Tongue (tissue), 2 donors: ENCODE data around the gene CDC42EP3. TPM values are rescaled to one million over a fixed set of nuclear protein-coding genes. Genes with fewer than 3 reads are reported as not detected.

Experiments
- DNase-seq: peaks from one replicate; pipeline ENCODE4 v3.0.0-alpha.2; 2015
- total RNA-seq: library from RNA; depleted of rRNA; stranded (reverse); fragments of >200 nt; gene quantifications from one replicate; pipeline ENCODE4 v1.2.3, GENCODE V29; 2014

Gene CDC42EP3
- total RNA-seq, 1 donor from 2014 or later, result 20.7 TPM

DNA sequence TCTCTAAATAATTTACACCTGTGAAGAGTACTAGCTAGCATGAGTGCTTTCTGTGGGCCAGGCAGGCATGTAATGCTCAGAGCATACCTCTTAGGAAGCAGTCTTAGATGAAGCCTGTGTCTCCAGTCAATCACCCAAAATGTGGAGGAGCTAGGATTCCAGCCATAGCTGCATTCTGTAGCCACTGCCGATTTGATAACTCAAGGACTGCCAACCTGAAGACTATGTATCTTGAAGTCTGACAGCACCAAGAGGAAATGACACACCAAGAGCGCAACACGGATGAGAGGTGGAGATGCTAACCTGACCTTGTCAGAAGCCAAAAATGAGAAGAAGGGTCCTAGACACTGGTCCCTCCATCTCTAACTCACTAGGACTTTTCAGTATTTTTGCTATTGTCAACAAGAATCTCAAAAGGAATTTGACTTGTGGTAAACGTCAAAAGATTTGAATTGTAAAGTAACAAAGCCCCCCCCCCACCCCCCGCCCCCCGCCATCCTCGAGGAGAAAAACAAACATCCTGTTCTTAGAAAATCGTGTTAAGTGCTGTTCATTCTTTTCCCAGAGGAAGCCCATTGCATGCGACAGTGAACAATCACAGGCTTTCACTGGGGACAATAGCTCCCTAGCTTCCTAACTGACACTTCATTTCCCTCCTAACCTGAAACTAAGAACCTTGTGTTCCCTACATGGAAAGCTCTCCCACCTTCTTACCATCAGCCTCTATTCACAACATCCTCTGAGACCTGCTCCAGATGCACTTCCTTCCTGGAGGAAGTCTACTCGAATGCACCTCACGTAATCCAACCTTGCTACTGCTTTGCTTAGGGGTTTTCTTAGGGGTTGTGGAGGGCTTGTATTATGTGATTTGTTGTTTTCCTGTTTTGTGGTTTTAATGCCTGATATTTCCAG is 14.7 kb downstream of the CDC42EP3 start:
- DNase-seq, result no peak

- peak; percentile 48 for DNase-seq
Observed at GRCh38 chr2:37654932-37655841, 16.3 kb downstream of the CDC42EP3 start.

- DNase-seq, result no peak
Observed at GRCh38 chr2:37654419-37654818, 17.0 kb downstream of the CDC42EP3 start.

GRCh38 chr2:37653805-37654378 is 17.6 kb downstream of the CDC42EP3 start:
- DNase-seq, result peak; percentile 51

DNA sequence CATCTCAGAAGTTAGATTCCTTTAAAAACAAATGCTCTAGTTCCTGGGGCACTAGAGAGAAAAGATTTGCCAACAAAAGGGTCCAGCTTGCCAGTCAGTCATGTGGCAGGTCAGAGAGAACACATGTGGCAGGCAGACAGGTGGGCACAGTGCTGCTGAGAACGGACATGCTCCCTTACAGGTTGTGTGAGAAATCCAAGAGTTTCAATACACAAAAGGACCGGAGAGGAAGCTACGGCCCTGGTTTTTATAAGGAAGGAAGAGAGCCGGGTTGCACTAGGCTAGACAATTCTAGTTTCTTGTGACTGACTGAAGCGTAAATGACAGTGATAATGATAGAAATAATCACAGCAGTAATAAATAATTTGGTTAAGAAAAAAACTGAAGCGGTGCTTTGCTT is 18.3 kb downstream of the CDC42EP3 start:
- DNase-seq, result no peak

DNA sequence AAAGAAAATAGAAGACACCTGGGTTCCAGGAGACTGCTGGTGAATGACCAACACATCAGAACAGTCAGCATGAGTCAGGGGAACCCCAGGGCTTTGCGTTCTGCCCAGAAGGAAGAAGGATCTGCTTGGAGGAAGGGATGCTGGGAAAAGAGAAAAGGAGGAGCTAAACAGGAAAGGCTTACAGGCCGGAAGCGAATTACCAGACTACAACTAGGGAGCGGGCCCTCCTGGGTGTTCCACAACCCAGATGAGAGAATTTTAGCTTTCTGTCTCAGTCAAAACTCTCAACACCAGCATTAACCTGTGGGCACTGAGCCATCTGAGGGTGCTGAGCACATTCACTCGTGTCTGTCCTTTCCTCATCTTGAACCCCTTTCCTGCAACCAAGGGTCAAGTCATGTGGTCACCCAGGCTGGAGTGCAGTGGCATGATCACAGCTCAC is 19.2 kb downstream of the CDC42EP3 start:
- DNase-seq, result no peak

GRCh38 chr2:37650548-37651093 is 20.8 kb downstream of the CDC42EP3 start:
- DNase-seq, result no peak

GRCh38 chr2:37649518-37649917 is 21.9 kb downstream of the CDC42EP3 start:
- DNase-seq, result no peak

- peak; percentile 88 for DNase-seq
Observed at GRCh38 chr2:37648331-37649011, 23.0 kb downstream of the CDC42EP3 start.

DNA sequence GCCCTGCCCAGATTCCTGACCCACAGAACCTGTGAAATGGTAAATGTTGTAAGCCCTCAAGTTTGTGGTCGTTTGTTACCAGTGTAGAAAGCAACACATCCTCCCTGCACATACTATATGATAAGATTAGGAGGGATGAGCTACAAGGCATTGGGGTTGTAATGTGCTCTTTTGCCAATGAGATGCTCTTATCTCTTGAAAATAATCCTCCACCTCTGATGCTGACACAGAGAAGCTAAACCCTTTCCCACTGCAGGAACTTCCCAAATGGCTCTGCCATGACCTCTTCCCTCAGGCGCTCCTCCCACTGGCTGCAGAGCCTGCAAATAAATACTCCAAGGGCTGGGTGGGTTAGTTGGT is 23.5 kb downstream of the CDC42EP3 start:
- no peak for DNase-seq

- no peak for DNase-seq
Observed at GRCh38 chr2:37645836-37646235, 25.6 kb downstream of the CDC42EP3 start.

DNA sequence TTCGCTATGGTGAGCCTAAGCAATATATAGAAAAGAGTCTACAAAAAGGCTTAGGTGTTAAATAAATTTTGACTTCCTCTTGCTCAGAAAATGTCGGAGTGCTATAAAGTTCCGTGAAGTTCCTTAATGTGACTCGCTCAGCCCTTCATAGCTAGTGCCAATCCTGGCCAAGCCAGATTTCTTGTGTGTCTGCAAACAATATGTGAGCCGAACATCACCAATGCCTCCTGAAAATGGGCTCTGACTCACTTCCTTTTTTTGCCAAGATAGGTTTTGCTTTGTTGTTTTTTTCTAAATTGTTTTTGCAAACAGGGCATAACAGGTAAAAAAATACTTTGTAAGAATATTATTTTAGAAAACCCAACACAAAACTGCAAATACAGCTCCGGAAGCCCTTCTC is 26.1 kb downstream of the CDC42EP3 start:
- DNase-seq, result no peak

DNA sequence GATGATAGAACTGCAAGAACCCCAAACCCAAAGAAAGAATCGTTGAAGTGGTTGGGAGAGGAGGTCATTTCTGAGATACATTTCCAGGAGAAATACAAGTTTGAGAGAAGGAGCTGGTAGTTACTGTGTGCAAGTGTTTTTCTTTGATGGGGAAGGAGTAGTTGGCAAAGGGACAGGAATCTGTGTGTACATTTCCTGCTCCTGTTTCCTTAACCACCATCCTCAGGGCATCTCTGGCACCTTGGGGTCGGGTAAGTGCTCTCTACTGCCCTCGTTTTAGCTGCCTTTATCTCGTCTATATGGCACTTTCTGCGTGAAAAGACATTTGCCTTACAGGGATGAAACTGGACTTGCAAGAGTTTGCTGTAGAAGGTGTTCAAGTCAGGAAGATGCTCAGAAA is 27.3 kb downstream of the CDC42EP3 start:
- DNase-seq, result no peak

- no peak for DNase-seq
Observed at GRCh38 chr2:37643730-37644078, 27.7 kb downstream of the CDC42EP3 start.

GRCh38 chr2:37642907-37643729 is 28.3 kb downstream of the CDC42EP3 start:
- DNase-seq, result no peak

DNA sequence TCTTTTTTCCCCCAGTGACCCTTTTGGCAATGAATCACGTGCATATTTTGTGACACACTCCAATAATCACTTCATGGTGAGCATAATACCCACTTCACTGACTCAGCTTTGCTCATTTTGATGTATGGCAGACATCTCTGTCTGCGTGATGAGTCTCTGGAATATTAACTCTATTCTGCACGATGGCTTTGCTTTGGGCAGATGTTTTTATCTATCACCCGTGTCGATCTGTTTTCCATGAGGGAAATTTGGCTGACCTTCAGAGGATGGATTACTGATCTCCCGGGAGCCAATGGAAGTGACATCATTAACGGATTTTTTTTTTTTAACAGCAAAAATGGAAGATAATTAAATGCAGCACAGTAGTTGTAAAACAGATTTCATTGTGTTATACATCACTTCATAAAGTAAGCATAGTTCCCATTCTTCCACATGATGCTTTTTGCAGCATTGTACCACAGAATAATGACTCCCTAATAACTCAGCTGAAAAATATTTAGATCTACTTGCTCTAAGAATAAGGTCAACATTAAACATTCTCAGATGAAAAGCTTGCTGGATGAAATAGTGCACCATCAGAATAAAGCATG is 29.8 kb downstream of the CDC42EP3 start:
- peak; percentile 46 for DNase-seq

DNA sequence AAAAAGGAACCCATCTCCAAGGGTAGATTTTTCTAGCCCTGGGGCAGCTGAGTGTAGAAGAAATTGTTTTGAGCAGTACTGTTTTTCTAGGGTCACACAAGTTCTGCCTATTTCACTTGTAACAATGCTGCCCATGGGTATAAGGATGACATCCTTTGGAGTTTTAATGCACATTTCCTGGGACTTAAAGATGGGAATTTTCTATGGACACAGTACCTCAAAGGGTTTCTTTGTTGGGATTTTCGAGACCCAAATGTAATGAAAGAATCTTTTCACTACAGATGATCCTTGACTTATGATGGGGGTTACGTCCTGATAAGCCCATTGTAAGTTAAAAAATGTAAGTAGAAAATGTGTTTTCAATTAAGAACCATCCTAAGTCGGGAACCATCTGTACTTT is 31.8 kb downstream of the CDC42EP3 start:
- DNase-seq, result no peak

DNA sequence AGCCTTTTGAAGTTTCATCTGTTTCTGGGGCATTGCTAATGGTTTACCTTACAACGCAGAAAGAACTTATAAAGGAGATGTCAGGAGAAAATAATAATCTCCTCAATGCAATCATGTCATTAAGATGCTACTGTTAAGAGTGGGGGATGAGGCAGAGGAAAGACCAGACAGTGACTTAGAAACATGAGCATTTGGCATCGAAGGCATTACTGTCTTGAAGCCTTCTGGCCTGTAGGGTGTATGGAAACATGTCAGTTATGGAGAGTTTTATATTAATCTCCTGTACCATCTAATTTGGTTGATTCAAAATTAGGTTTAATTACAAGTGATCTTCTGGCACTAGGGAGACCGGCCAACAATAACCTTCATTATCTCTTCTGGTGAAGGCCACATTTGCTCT is 32.5 kb downstream of the CDC42EP3 start:
- no peak for DNase-seq

- no peak for DNase-seq
Observed at GRCh38 chr2:37637985-37638384, 33.5 kb downstream of the CDC42EP3 start.

DNA sequence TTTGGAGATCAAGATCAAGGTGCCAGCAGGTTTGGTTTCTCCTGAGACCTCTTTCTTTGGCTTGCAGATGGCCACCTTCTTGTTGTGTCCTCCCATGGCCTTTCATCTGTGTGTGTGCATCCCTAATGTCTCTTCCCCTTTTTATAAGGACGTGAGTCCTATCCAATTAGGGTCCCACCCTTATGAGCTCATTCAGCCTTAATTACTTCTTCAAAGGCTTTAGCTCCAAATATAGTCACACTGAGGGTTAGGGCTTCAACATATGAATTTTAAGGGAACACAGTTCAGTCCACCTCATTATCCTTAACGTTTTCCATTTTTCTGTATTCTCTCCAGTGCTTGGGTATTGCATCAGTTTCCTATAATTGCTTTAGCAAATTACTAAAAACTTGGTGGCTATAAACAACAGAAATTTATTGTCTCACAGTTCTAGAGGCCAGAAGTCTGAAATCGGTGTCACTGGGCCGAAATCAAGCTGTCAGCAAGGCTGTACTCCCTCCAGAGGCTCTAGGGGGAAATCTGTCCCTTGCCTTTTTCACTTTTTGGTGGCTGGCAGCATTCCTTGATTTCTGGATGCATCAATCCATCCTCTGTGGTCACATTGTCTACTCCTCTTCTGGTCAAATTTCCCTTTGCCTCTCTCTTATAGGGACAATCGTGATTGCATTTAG is 34.1 kb downstream of the CDC42EP3 start:
- no peak for DNase-seq
